Measurements from ENCODE around the gene DKK3. TPM values are rescaled to one million over a fixed set of nuclear protein-coding genes. Genes with fewer than 3 reads are reported as not detected.

The DKK3 gene
- total RNA-seq, 1 donor from 2014 or later, result 769 TPM

GRCh38 chr11:12052676-12053605 lies 44.5 kb upstream of the DKK3 start:
- H3K4me1 ChIP-seq, result peaks cover 25% of the 10 kb centered on the region
- H3K4me3 ChIP-seq, result no peak overlapping the region
- no peak for TF ChIP-seq CTCF (IDR thresholded peaks at IDR 0.05; ENCODE audit: borderline replicate concordance)
- DNase-seq, result no peak
- peak overlapping the region; percentile 35 for H3K27ac ChIP-seq (replicated peaks)
- H3K9me3 ChIP-seq (replicated peaks), result no peaks in the 10 kb centered on the region
- intact Hi-C loops (cut with micrococcal nuclease), result no loop called here
- no peaks in the 10 kb centered on the region for H3K27me3 ChIP-seq (ENCODE audit: low read depth)
- H3K36me3 ChIP-seq, result no peaks in the 10 kb centered on the region

- intact Hi-C loops (cut with micrococcal nuclease), result no loop called here
- no peak for DNase-seq
- Histone ChIP-seq H3K4me3 (no peak overlapping the region), H3K4me1 (peaks cover 34% of the 10 kb centered on the region), H3K27ac (replicated peaks) (no peak overlapping the region), H3K9me3 (replicated peaks) (no peaks in the 10 kb centered on the region), H3K27me3 (ENCODE audit: low read depth) (no peaks in the 10 kb centered on the region), H3K36me3 (no peaks in the 10 kb centered on the region)
- no peak for TF ChIP-seq CTCF (IDR thresholded peaks at IDR 0.05; ENCODE audit: borderline replicate concordance)
Measured at GRCh38 chr11:12051287-12051662, 42.8 kb upstream of the DKK3 start.

- DNase-seq, result no peak
- intact Hi-C loops (cut with micrococcal nuclease), result no loop called here
Measured at GRCh38 chr11:12050470-12051286, 42.3 kb upstream of the DKK3 start.

GRCh38 chr11:12048936-12049790 lies 40.7 kb upstream of the DKK3 start:
- H3K9me3 ChIP-seq (replicated peaks), result no peaks in the 10 kb centered on the region
- no peaks in the 10 kb centered on the region for H3K36me3 ChIP-seq
- peaks cover 36% of the 10 kb centered on the region for H3K4me1 ChIP-seq
- H3K4me3 ChIP-seq, result no peak overlapping the region
- no peak for DNase-seq
- no peaks in the 10 kb centered on the region for H3K27me3 ChIP-seq (ENCODE audit: low read depth)
- TF ChIP-seq CTCF (IDR thresholded peaks at IDR 0.05; ENCODE audit: borderline replicate concordance), result no peak
- intact Hi-C loops (cut with micrococcal nuclease), result loop anchor here (5.0 kb wide), 1 partner anchor 233 kb away; no protein-coding TSS in a partner anchor
- H3K27ac ChIP-seq (replicated peaks), result no peak overlapping the region

More at GRCh38 chr11:12050470-12051286, 42.3 kb upstream of the DKK3 start:
- peaks cover 34% of the 10 kb centered on the region for H3K4me1 ChIP-seq
- no peak overlapping the region for H3K27ac ChIP-seq (replicated peaks)
- no peak overlapping the region for H3K4me3 ChIP-seq
- H3K36me3 ChIP-seq, result no peaks in the 10 kb centered on the region
- H3K9me3 ChIP-seq (replicated peaks), result no peaks in the 10 kb centered on the region
- TF ChIP-seq CTCF (IDR thresholded peaks at IDR 0.05; ENCODE audit: borderline replicate concordance), result no peak
- H3K27me3 ChIP-seq (ENCODE audit: low read depth), result no peaks in the 10 kb centered on the region
